ENCODE results near the gene DSG4.

- TF ChIP-seq, protein P1, sequence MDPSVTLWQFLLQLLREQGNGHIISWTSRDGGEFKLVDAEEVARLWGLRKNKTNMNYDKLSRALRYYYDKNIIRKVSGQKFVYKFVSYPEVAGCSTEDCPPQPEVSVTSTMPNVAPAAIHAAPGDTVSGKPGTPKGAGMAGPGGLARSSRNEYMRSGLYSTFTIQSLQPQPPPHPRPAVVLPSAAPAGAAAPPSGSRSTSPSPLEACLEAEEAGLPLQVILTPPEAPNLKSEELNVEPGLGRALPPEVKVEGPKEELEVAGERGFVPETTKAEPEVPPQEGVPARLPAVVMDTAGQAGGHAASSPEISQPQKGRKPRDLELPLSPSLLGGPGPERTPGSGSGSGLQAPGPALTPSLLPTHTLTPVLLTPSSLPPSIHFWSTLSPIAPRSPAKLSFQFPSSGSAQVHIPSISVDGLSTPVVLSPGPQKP (IDR thresholded peaks at IDR 0.05; ENCODE audit: borderline replicate concordance, low read depth, low read length): no peak
- TF ChIP-seq RFX5 (IDR thresholded peaks at IDR 0.05; ENCODE audit: low read depth, low read length) (no peak), SMC3 (IDR thresholded peaks at IDR 0.05; ENCODE audit: low read depth, low read length) (no peak), FOS (IDR thresholded peaks at IDR 0.05; ENCODE audit: low read depth, low read length) (no peak), POLR2A (IDR thresholded peaks at IDR 0.05; ENCODE audit: low read depth, low read length) (no peak), CTCF (conservative IDR thresholded peaks at IDR 0.05; ENCODE audit: low read depth, low read length) (no peak), RAD21 (IDR thresholded peaks at IDR 0.05; ENCODE audit: low read length) (no peak), MXI1 (IDR thresholded peaks at IDR 0.05; ENCODE audit: borderline replicate concordance, low read depth, low read length) (no peak), USF2 (IDR thresholded peaks at IDR 0.05; ENCODE audit: low read depth, low read length) (no peak)
These were observed 25.4 kb downstream of the DSG4 start for GRCh38 chr18:31402026-31402373.
